Suprapubic skin (tissue), 2 donors: ENCODE results near the gene ADD2.

ENCODE experiments used
- EP300 ChIP-seq: sonication (generic); formaldehyde crosslinking; IDR thresholded peaks from one replicate; pipeline ENCODE4 v1.6.1; 2017; ENCODE audit warnings: antibody characterized with exemption
- POLR2A ChIP-seq, 2 donors: fragments of 450-650 bp; IDR thresholded peaks; one replicate each; pipeline ENCODE4 v1.6.1; 2017; ENCODE audit warnings: antibody characterized with exemption in 2 of 2, mild to moderate bottlenecking in 2 of 2, moderate library complexity in 2 of 2

DNA sequence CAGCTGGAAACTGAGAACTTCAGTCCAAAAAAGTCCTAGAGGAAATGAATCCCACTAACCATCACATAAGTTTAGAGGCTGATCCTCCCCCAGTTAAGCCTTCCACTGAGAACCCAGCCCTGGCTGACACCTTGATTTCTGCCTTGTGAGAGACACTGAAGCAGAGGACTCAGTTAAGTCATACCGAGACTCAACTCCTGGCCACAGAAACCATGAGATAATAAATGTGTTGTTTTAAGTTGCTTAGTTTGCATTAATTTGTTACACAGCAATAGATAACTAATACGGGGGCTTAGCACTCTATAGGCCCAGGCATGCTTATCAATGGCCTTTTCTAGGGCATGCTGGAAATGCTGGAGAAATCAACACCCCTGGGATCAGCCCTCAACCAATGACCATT, 3.4 kb upstream of the ADD2 start:
- TF ChIP-seq POLR2A (IDR thresholded peaks at IDR 0.05) (no peak), EP300 (no peak)
